ENCODE results near the gene ARL6IP1.

DNA sequence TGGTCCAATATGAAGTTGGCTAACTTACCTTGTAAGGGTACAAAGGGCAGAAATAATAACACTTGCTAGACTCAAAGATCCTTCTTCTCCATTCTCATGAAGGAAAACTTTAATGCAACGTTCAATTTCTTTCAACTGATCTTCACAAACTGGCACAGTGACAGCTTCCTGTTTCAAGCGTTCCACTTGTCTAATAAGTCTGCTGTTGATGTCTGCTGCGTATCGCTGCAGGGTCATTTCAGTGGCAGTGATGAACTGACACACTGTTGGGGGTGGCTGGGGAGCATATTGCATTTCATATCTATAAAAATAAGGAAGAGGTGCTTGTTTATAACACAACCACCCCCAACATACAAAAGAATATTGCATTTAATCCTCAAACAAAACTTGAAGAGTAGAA is 33.5 kb upstream of the ARL6IP1 start:
- TF ChIP-seq CTCF (IDR thresholded peaks at IDR 0.05) (no peak), POLR2A (IDR thresholded peaks at IDR 0.05) (no peak)
